A204.1 (cell line): Measurements from ENCODE around the gene CHGA.

Experiments used
- FAIRE-seq: peaks from 2 replicates; lab custom pipeline; 2012; peaks lifted over from hg19 to GRCh38; lab: Jason Lieb, UNC

Gene CHGA

GRCh38 chr14:92922883-92923743 is at the start of gene CHGA:
Gene CHGA (plus strand): TSS chr14:92923150. CDS start chr14:92923360, 210 bp downstream.
- FAIRE-seq: no peak

GRCh38 chr14:92874962-92875661 is 47.8 kb upstream of the CHGA start:
- FAIRE-seq: no peak

- FAIRE-seq: no peak
These were observed 45.1 kb upstream of the CHGA start for GRCh38 chr14:92877757-92878431.

GRCh38 chr14:92880351-92880750 is 42.6 kb upstream of the CHGA start:
- FAIRE-seq: no peak

GRCh38 chr14:92880851-92881250 is 42.1 kb upstream of the CHGA start:
- FAIRE-seq: no peak

- no peak for FAIRE-seq
These were observed 39.9 kb upstream of the CHGA start for GRCh38 chr14:92883066-92883465.

- no peak for FAIRE-seq
These were observed 38.5 kb upstream of the CHGA start for GRCh38 chr14:92884410-92884809.

- no peak for FAIRE-seq
These were observed 37.5 kb upstream of the CHGA start for GRCh38 chr14:92885279-92886061.

GRCh38 chr14:92886337-92886736 is 36.6 kb upstream of the CHGA start:
- no peak for FAIRE-seq

- no peak for FAIRE-seq
These were observed 35.8 kb upstream of the CHGA start for GRCh38 chr14:92887157-92887556.

- FAIRE-seq: no peak
These were observed 34.1 kb upstream of the CHGA start for GRCh38 chr14:92888896-92889295.

GRCh38 chr14:92890830-92891588 is 31.9 kb upstream of the CHGA start:
- no peak for FAIRE-seq

- FAIRE-seq: no peak
These were observed 30.4 kb upstream of the CHGA start for GRCh38 chr14:92892589-92892988.

GRCh38 chr14:92895352-92895878 is 27.5 kb upstream of the CHGA start:
- no peak for FAIRE-seq

GRCh38 chr14:92897922-92898565 is 24.9 kb upstream of the CHGA start:
- FAIRE-seq: no peak

GRCh38 chr14:92898566-92899131 is 24.3 kb upstream of the CHGA start:
- no peak for FAIRE-seq

- FAIRE-seq: no peak
These were observed 22.3 kb upstream of the CHGA start for GRCh38 chr14:92900660-92901059.

- FAIRE-seq: no peak
These were observed 20.8 kb upstream of the CHGA start for GRCh38 chr14:92902191-92902590.

- FAIRE-seq: no peak
These were observed 20.2 kb upstream of the CHGA start for GRCh38 chr14:92902726-92903125.

GRCh38 chr14:92903359-92903758 is 19.6 kb upstream of the CHGA start:
- FAIRE-seq: no peak
